K562 (cell line): Measurements from ENCODE around the gene CYSTM1. TPM values are rescaled to one million over a fixed set of nuclear protein-coding genes. Genes with fewer than 3 reads are reported as not detected.

Experiments
- ATAC-seq: fragments of 200-7000 bp; cut with Tn5 transposase; 3 replicates; pipeline ENCODE4 v1.9.1; 2020; ENCODE audit warnings: moderate library complexity
- BruUV-seq: library from RNA; stranded (reverse); fragments of 400-500 nt; replicated peaks from 2 replicates; lab custom pipeline; 2021; lab: Mats Ljungman, UMichigan
- CTCF ChIA-PET: fragments of 300-600 bp; formaldehyde crosslinking; extraction: SDS; loops from one replicate; lab custom pipeline; 2021; ENCODE audit warnings: low intra/inter-chr PET ratio; lab: Yijun Ruan, JAX
- POLR2A ChIA-PET: fragments of 300-600, 350-650 bp; sonication (Branson Sonifier 250); formaldehyde crosslinking; extraction: SDS; loops from one replicate; lab custom pipeline; 2021; ENCODE audit warnings: antibody characterized with exemption, inconsistent platforms; lab: Yijun Ruan, JAX
- DNase-seq, 4 experiments: peaks; one replicate each; pipeline versions ENCODE4 v3.0.0 to v3.0.0-alpha.2; 2011 to 2018; ENCODE audit warnings: low spot score in 3 of 4, mixed read lengths in 3 of 4; ENCODE audit errors: extremely low read depth in 1 of 4
- FAIRE-seq: peaks from 2 replicates; lab custom pipeline; 2011; peaks lifted over from hg19 to GRCh38; lab: Jason Lieb, UNC
- H2AFZ ChIP-seq: 2 replicates; pipeline ENCODE4 v1.6.0; 2011; ENCODE audit warnings: low read depth, low read length, control low read depth, inconsistent platforms
- H3K27ac ChIP-seq: fragments of 200-600 bp; 3 replicates; pipeline ENCODE4 v1.8.0; 2011; ENCODE audit warnings: low read depth, mild to moderate bottlenecking, control low read depth, inconsistent platforms, low read length, moderate library complexity, mixed read lengths; ENCODE audit errors: extremely low read depth
- H3K27me3 ChIP-seq, 2 experiments: fragments of 300-600 bp in 1 of 2; 2 replicates in 1 of 2; 3 replicates in 1 of 2; pipeline versions ENCODE4 v1.6.0 to v1.8.0; 2011; ENCODE audit warnings: inconsistent platforms in 2 of 2, low read length in 2 of 2, mild to moderate bottlenecking in 1 of 2, mixed read lengths in 1 of 2, moderate library complexity in 1 of 2; ENCODE audit not compliant: control insufficient read depth in 2 of 2, insufficient read depth in 2 of 2
- H3K36me3 ChIP-seq: fragments of 300-600 bp; 3 replicates; pipeline ENCODE4 v1.8.0; 2011; ENCODE audit warnings: mild to moderate bottlenecking, low read length, inconsistent platforms; ENCODE audit not compliant: control insufficient read depth, insufficient read depth
- H3K4me1 ChIP-seq, 2 experiments: fragments of 200-600 bp in 1 of 2; replicated peaks in 1 of 2; 2 replicates in 1 of 2; 3 replicates in 1 of 2; pipeline versions ENCODE4 v1.5.1 to v1.8.0; 2011; ENCODE audit warnings: inconsistent platforms in 2 of 2, low read length in 2 of 2, mild to moderate bottlenecking in 1 of 2, mixed read lengths in 1 of 2, moderate library complexity in 1 of 2; ENCODE audit not compliant: control insufficient read depth in 2 of 2, insufficient read depth in 2 of 2
- H3K4me2 ChIP-seq: 2 replicates; pipeline ENCODE4 v1.6.1; 2011; ENCODE audit warnings: low read length, control low read depth, inconsistent platforms, mixed read lengths; ENCODE audit not compliant: insufficient read depth
- H3K4me3 ChIP-seq: fragments of 200-600 bp; sonication (generic), shearing (Covaris generic); 2 replicates; pipeline ENCODE4 v1.5.1; 2016; ENCODE audit warnings: control low read depth, inconsistent platforms
- H3K79me2 ChIP-seq: fragments of 200-600 bp; 3 replicates; pipeline ENCODE4 v1.8.0; 2011; ENCODE audit warnings: low read length, inconsistent platforms; ENCODE audit not compliant: control insufficient read depth, insufficient read depth
- H3K9ac ChIP-seq, 2 experiments: 2 replicates each; pipeline versions ENCODE4 v1.6.0 to v1.6.1; 2011; ENCODE audit warnings: low read depth in 2 of 2, low read length in 2 of 2, control low read depth in 1 of 2, inconsistent platforms in 1 of 2, mild to moderate bottlenecking in 1 of 2, mixed read lengths in 1 of 2; ENCODE audit not compliant: insufficient read depth in 1 of 2
- H3K9me1 ChIP-seq: one replicate; pipeline ENCODE4 v1.6.0; 2011; ENCODE audit warnings: inconsistent platforms, mild to moderate bottlenecking, low read length, moderate library complexity; ENCODE audit not compliant: control insufficient read depth, insufficient read depth
- H3K9me3 ChIP-seq: replicated peaks from 2 replicates; pipeline ENCODE4 v1.5.1; 2011; ENCODE audit warnings: low read depth, low read length, inconsistent platforms; ENCODE audit not compliant: control insufficient read depth, insufficient read depth
- H4K20me1 ChIP-seq: replicated peaks from 2 replicates; pipeline ENCODE4 v1.6.1; 2011; ENCODE audit warnings: low read length, inconsistent platforms, mixed read lengths; ENCODE audit not compliant: control insufficient read depth, insufficient read depth
- ELF4 ChIP-seq: fragments of 450-650 bp; formaldehyde crosslinking; IDR thresholded peaks from 2 replicates; pipeline ENCODE4 v1.4.0; 2022; ENCODE audit warnings: missing genetic modification characterization
- GTF2A2 ChIP-seq: IDR thresholded peaks from 2 replicates; pipeline ENCODE4 v1.6.1; 2016; ENCODE audit warnings: mild to moderate bottlenecking, missing genetic modification characterization, missing compliant biosample characterization
- IRF2 ChIP-seq: sonication (generic); formaldehyde crosslinking; IDR thresholded peaks from 2 replicates; pipeline ENCODE4 v1.8.1; 2022; ENCODE audit warnings: mild to moderate bottlenecking, missing genetic modification reagents
- MYC ChIP-seq, 2 experiments: fragments of 250-450 bp in 1 of 2; sonication (Bioruptor Pico) in 1 of 2; IDR thresholded peaks; 2 replicates each; pipeline versions ENCODE4 v1.5.1 to v1.6.1; 2012 to 2021; ENCODE audit warnings: low read depth in 2 of 2, borderline replicate concordance in 1 of 2, improper control_type of control experiment in 1 of 2, low read length in 1 of 2, mild to moderate bottlenecking in 1 of 2, moderate library complexity in 1 of 2
- NFIC ChIP-seq: fragments of 450-650 bp; IDR thresholded peaks from 2 replicates; pipeline ENCODE4 v1.6.1; 2017; ENCODE audit warnings: mild to moderate bottlenecking, inconsistent platforms
- SIX5 ChIP-seq, 2 experiments: IDR thresholded peaks; 2 replicates each; pipeline ENCODE4 v1.6.1; 2011; ENCODE audit warnings: low read length in 2 of 2, borderline replicate concordance in 1 of 2, low read depth in 1 of 2, mild to moderate bottlenecking in 1 of 2, moderate library complexity in 1 of 2; ENCODE audit not compliant: insufficient read depth in 1 of 2
- ZNF175 ChIP-seq: fragments of 200-800 bp; sonication (Bioruptor generic); IDR thresholded peaks from 2 replicates; pipeline ENCODE4 v1.6.1; 2016; ENCODE audit warnings: low read depth, mild to moderate bottlenecking, missing genetic modification characterization, missing compliant biosample characterization
- WGBS: fragments of 100-300 bp; shearing (Covaris generic); methylation state at CpG from one replicate; pipeline ENCODE4 v1.1.6; 2016; ENCODE audit warnings: low coverage, mixed read lengths; ENCODE audit not compliant: insufficient coverage; ENCODE audit errors: missing lambda C conversion rate; 5-methylcytosine and 5-hydroxymethylcytosine counted together
- in situ Hi-C: fragments of 300-500 bp; cut with MboI; formaldehyde crosslinking; loops from 4 replicates; pipeline ENCODE4 v1.15.0; 2018; ENCODE audit warnings: inconsistent platforms, mixed read lengths
- intact Hi-C: fragments of 100-400 bp; cut with micrococcal nuclease; formaldehyde crosslinking; loops from 2 replicates; pipeline ENCODE4 v1.14.2; 2022
- polyA plus RNA-seq, 8 experiments: library from polyadenylated mRNA; depleted of rRNA in 4 of 8; stranded (reverse) in 5 of 8; unstranded in 3 of 8; fragments of >200 nt; fragmentation: Nextera tagmentation in 2 of 8; fragmentation: Illumina TruSeq in 1 of 8; extraction: Ambion mirVana in 2 of 8; extraction: Trizol in 1 of 8; gene quantifications; 2 replicates each; pipeline versions ENCODE4 v1.2.1 to v1.2.3, GENCODE V29; 2011 to 2014; ENCODE audit warnings: inconsistent platforms in 1 of 8, missing spikeins in 1 of 8
- total RNA-seq, 7 experiments: library from RNA; depleted of rRNA in 6 of 7; stranded (reverse); fragments of >200 nt in 6 of 7; fragmentation: Illumina TruSeq in 2 of 7; extraction: Trizol in 2 of 7; gene quantifications; 2 replicates each; pipeline versions ENCODE4 v1.2.1 to v1.2.3, GENCODE V29; 2011 to 2021; ENCODE audit warnings: low replicate concordance in 1 of 7
- TF ChIP-seq, protein P1 (sequence below): sonication (generic); formaldehyde crosslinking; IDR thresholded peaks from 2 replicates; pipeline ENCODE4 v1.9.0; 2022; ENCODE audit warnings: mild to moderate bottlenecking, missing genetic modification reagents
- TF ChIP-seq, protein P2 (sequence below): fragments of 450-650 bp; IDR thresholded peaks from one replicate; pipeline ENCODE4 v1.6.1; 2018; ENCODE audit warnings: mild to moderate bottlenecking, moderate library complexity; ENCODE audit not compliant: partially characterized antibody
- TF ChIP-seq, protein P3 (sequence below), 2 experiments: fragments of 450-650 bp; formaldehyde crosslinking in 1 of 2; IDR thresholded peaks; 2 replicates each; pipeline versions ENCODE4 v1.4.0 to v1.6.1; 2014 to 2020; ENCODE audit warnings: mild to moderate bottlenecking in 2 of 2, borderline replicate concordance in 1 of 2, low read depth in 1 of 2

CYSTM1 gene
- total and polyA plus RNA-seq, 9 of the 15 experiments (the other 6 are each of a cell fraction or from before 2014, with no cell fraction given), result 76.1 to 422 (median 108) TPM

DNA sequence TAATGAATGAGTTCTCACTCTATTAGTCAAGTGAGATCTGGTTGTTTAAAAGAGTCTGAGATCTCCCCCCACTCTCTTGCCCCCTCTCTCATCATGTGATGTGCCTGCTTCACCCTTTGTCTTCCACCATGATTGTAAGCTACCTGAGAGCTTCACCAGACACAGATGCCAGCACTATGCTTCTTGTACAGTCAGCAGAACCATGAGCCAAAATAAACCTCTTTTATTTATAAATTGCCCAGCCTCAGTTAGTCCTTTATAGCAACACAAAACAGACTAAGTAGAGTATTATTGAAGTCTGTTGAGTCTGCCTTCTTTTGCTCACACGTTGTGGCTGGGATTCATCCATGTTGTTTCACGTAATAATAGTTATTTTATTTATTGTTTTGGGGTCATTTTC, 14.3 kb downstream of the CYSTM1 start:
- no peaks in the 10 kb centered on the region for H3K9me1 ChIP-seq
- H3K4me3 ChIP-seq, result no peak overlapping the region
- H3K27ac ChIP-seq, result peak overlapping the region; percentile 14; the same call in 1 of the 3 replicates
- POLR2A ChIA-PET, result interaction anchor here (1.2 kb wide), 2 partner anchors 9 to 14 kb away, joined by 3 to 5 read pairs; no protein-coding TSS in a partner anchor
- H3K4me1 ChIP-seq, result peaks cover 14 to 51% of the 10 kb centered on the region in 2 experiments
- H3K9ac ChIP-seq, result no peak overlapping the region
- no TSS peak for BruUV-seq
- no peaks in the 10 kb centered on the region for H3K9me3 ChIP-seq
- CTCF ChIA-PET, result interaction anchor here (0.6 kb wide), 1 partner anchor 1831 kb away, joined by 4 read pairs; no protein-coding TSS in a partner anchor
- H3K4me2 ChIP-seq, result no peak overlapping the region
- H3K36me3 ChIP-seq, result peaks cover 8% of the 10 kb centered on the region
- H4K20me1 ChIP-seq, result no peaks in the 10 kb centered on the region
- no peak for FAIRE-seq
- H3K79me2 ChIP-seq, result peaks cover 90% of the 10 kb centered on the region
- no peak for ATAC-seq
- H3K27me3 ChIP-seq, result no peaks in the 10 kb centered on the region
- H2AFZ ChIP-seq, result no peak overlapping the region
- in situ Hi-C loops, result no loop called here
- 83% methylated on average over 2 of the region's 2 CpGs for whole genome bisulfite sequencing
- DNase-seq, result no peak
- intact Hi-C loops, result loop anchor here (10.0 kb wide), 1 partner anchor 526 kb away; no protein-coding TSS in a partner anchor
- TF ChIP-seq ELF4 (CRISPR knock-in tag), result no peak
- TF ChIP-seq, protein P1, sequence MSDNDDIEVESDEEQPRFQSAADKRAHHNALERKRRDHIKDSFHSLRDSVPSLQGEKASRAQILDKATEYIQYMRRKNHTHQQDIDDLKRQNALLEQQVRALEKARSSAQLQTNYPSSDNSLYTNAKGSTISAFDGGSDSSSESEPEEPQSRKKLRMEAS (CRISPR knock-in tag), result no peak
- no peak for TF ChIP-seq MYC (IDR thresholded peaks at IDR 0.05; ENCODE audit: low read depth, low read length)
- TF ChIP-seq MYC (CRISPR knock-in tag; IDR thresholded peaks at IDR 0.05; ENCODE audit: borderline replicate concordance, low read depth), result no peak
- TF ChIP-seq, protein P2, sequence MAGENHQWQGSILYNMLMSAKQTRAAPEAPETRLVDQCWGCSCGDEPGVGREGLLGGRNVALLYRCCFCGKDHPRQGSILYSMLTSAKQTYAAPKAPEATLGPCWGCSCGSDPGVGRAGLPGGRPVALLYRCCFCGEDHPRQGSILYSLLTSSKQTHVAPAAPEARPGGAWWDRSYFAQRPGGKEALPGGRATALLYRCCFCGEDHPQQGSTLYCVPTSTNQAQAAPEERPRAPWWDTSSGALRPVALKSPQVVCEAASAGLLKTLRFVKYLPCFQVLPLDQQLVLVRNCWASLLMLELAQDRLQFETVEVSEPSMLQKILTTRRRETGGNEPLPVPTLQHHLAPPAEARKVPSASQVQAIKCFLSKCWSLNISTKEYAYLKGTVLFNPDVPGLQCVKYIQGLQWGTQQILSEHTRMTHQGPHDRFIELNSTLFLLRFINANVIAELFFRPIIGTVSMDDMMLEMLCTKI, result no peak
- TF ChIP-seq, protein P3, sequence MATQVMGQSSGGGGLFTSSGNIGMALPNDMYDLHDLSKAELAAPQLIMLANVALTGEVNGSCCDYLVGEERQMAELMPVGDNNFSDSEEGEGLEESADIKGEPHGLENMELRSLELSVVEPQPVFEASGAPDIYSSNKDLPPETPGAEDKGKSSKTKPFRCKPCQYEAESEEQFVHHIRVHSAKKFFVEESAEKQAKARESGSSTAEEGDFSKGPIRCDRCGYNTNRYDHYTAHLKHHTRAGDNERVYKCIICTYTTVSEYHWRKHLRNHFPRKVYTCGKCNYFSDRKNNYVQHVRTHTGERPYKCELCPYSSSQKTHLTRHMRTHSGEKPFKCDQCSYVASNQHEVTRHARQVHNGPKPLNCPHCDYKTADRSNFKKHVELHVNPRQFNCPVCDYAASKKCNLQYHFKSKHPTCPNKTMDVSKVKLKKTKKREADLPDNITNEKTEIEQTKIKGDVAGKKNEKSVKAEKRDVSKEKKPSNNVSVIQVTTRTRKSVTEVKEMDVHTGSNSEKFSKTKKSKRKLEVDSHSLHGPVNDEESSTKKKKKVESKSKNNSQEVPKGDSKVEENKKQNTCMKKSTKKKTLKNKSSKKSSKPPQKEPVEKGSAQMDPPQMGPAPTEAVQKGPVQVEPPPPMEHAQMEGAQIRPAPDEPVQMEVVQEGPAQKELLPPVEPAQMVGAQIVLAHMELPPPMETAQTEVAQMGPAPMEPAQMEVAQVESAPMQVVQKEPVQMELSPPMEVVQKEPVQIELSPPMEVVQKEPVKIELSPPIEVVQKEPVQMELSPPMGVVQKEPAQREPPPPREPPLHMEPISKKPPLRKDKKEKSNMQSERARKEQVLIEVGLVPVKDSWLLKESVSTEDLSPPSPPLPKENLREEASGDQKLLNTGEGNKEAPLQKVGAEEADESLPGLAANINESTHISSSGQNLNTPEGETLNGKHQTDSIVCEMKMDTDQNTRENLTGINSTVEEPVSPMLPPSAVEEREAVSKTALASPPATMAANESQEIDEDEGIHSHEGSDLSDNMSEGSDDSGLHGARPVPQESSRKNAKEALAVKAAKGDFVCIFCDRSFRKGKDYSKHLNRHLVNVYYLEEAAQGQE (IDR thresholded peaks at IDR 0.05; ENCODE audit: borderline replicate concordance), result no peak
- TF ChIP-seq, protein P3 (CRISPR knock-in tag; IDR thresholded peaks at IDR 0.05; ENCODE audit: low read depth), result no peak
- TF ChIP-seq ZNF175 (CRISPR knock-in tag), result 0 out of 2 replicates have a peak, but pooled peaks have one; percentile 7
- no peak for TF ChIP-seq IRF2 (CRISPR knock-in tag)
- TF ChIP-seq SIX5 (IDR thresholded peaks at IDR 0.05; ENCODE audit: borderline replicate concordance in 1 of 2, insufficient read depth in 1 of 2, low read depth in 1 of 2, low read length in 2 of 2), result no peak
- TF ChIP-seq GTF2A2 (tag), result no peak
- no peak for TF ChIP-seq NFIC
